Measurements from ENCODE around the gene TSFM.

DNA sequence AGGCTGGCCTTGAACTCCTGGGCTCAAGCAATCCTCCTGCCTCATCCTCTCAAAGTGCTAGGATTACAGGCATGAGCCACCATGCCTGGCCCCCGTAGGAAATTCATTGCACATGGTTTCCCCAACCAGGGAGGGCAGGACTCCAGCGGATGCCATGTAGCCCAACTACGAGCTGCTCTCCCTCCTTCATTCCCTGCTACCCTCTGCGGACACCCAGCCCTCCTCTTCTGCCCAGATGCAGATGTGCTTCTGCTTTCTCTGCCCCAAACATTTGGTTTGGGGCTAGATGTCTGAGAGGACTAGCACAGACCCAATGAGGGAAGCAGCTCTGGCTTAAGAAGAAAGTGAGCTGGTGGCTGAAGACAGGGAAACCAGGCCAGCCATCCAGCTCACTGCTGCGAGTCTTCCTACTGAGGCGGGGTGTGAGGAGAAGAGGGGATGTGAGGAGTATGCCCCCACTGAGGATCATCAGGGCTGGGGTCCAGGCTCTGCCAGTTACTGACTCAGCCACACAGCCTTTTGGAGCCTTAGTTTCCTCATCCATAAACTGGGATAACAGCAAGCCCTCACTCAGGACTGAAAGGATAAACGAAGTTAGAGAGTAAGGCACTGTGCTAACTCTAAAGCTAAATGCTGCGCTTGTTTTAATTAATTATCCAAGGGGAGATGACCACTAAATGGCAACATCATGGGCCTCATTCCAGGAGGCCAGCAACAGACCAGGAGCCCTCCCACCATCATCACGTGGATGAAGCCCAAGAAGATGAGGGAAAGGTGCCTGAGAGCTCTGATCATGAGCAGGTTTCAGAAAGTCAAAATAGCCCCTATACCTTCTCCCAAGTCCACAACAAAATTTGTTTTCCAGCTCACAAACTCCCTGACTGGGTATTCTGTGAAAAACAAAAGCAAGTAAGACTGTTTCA, 53.0 kb downstream of the TSFM start:
- TF ChIP-seq CTCF (IDR thresholded peaks at IDR 0.05), result no peak
- no peak for TF ChIP-seq POLR2A (IDR thresholded peaks at IDR 0.05)

Measured in lower leg skin (tissue), 3 donors.